Measurements from ENCODE around the gene TLX1. TPM values are rescaled to one million over a fixed set of nuclear protein-coding genes. Genes with fewer than 3 reads are reported as not detected.

TLX1 gene
- polyA plus RNA-seq, 1 donor (not counting 4 experiments of a cell fraction or from before 2014, with no cell fraction given) = not detected

DNA sequence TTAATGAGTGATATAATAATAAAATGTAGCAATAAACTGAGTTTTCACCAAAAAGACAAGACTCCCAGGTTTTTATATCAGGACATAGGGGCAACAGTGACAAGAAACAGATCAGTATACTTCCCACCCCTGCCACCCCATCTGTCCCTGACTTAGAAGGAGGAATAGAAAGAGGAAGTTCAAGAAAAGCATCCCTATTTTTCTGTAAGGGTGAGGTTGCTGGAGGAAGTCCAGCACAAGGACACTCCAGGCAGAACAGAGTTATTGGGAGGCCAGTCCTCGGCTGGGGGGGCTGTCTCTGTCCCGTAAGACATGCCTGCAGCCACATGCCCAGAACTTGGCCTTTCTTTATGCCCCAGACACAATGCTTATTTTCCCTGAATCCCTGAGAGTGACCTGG, 16.5 kb upstream of the TLX1 start:
- no peak for TF ChIP-seq EZH2 (IDR thresholded peaks at IDR 0.05; ENCODE audit: low read length)
- TF ChIP-seq, protein P1, sequence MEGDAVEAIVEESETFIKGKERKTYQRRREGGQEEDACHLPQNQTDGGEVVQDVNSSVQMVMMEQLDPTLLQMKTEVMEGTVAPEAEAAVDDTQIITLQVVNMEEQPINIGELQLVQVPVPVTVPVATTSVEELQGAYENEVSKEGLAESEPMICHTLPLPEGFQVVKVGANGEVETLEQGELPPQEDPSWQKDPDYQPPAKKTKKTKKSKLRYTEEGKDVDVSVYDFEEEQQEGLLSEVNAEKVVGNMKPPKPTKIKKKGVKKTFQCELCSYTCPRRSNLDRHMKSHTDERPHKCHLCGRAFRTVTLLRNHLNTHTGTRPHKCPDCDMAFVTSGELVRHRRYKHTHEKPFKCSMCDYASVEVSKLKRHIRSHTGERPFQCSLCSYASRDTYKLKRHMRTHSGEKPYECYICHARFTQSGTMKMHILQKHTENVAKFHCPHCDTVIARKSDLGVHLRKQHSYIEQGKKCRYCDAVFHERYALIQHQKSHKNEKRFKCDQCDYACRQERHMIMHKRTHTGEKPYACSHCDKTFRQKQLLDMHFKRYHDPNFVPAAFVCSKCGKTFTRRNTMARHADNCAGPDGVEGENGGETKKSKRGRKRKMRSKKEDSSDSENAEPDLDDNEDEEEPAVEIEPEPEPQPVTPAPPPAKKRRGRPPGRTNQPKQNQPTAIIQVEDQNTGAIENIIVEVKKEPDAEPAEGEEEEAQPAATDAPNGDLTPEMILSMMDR (optimal IDR thresholded peaks at IDR 0.05 in 1 of 3, IDR thresholded peaks at IDR 0.05 in 1 of 3, conservative IDR thresholded peaks at IDR 0.05 in 1 of 3; ENCODE audit: extremely low read depth in 1 of 3, insufficient read depth in 2 of 3, low read length in 3 of 3) = no peak
- no peak overlapping the region for H2AFZ ChIP-seq (ENCODE audit: control insufficient read depth, low read length)
- no peaks in the 10 kb centered on the region for H3K36me3 ChIP-seq (ENCODE audit: control insufficient read depth in 2 of 2, extremely low read depth in 1 of 2, insufficient read depth in 2 of 2, low read length in 2 of 2)
- H3K27ac ChIP-seq (ENCODE audit: control insufficient read depth, insufficient read depth, low read length) = no peak overlapping the region
- no peaks in the 10 kb centered on the region for H3K79me2 ChIP-seq (ENCODE audit: control insufficient read depth, insufficient read depth, low read length)
- no peak overlapping the region for H3K4me2 ChIP-seq (ENCODE audit: control insufficient read depth, extremely low read depth, insufficient read depth, low read depth, low read length)
- no peaks in the 10 kb centered on the region for H4K20me1 ChIP-seq (ENCODE audit: control insufficient read depth, extremely low read depth, insufficient read depth, low read length)
- DNase-seq (ENCODE audit: low read depth, low spot score) = no peak
- no peak overlapping the region for H3K4me3 ChIP-seq (ENCODE audit: control insufficient read depth in 2 of 3, extremely low read depth in 1 of 3, insufficient read depth in 2 of 3, low read depth in 1 of 3, low read length in 3 of 3)
- H3K4me1 ChIP-seq (ENCODE audit: control insufficient read depth, extremely low read depth, insufficient read depth, low read length) = peaks cover 6% of the 10 kb centered on the region
- dilution Hi-C loops (cut with MboI; ENCODE audit: extremely low pct_ligation_motif_present, low sequenced_read_pairs) = no loop called here
- H3K9ac ChIP-seq (ENCODE audit: control insufficient read depth, extremely low read depth, insufficient read depth, low read length) = no peak overlapping the region
- no peaks in the 10 kb centered on the region for H3K9me1 ChIP-seq (ENCODE audit: control insufficient read depth, extremely low read depth, insufficient read depth, low read length)
- FAIRE-seq = no peak
- peaks cover 24% of the 10 kb centered on the region for H3K27me3 ChIP-seq (ENCODE audit: control insufficient read depth, extremely low read depth, insufficient read depth, low read length)
- H3K9me3 ChIP-seq (ENCODE audit: control insufficient read depth, low read depth, low read length) = no peaks in the 10 kb centered on the region

DNA sequence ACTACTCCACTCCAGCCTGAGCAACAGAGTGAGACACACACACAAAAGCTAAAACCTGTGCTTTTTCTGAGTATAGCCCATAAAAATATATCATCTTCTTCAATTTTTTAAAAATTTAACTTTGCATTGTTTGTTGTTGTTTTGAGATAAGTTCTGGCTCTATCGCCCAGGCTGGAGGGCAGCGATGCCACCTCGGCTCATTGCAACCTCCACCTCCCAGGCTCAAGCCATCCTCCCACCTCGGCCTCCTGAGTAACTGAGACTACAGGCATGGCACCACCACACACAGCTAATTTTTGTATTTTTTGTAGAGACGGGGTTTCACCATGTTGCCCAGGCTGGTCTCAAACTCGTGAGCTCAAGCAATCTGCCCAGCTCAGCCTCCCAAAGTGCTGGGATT, 14.3 kb upstream of the TLX1 start:
- Histone ChIP-seq H2AFZ (ENCODE audit: control insufficient read depth, low read length) (no peak overlapping the region), H3K27me3 (ENCODE audit: control insufficient read depth, extremely low read depth, insufficient read depth, low read length) (peaks cover 34% of the 10 kb centered on the region), H3K9me3 (ENCODE audit: control insufficient read depth, low read depth, low read length) (no peaks in the 10 kb centered on the region), H3K9ac (ENCODE audit: control insufficient read depth, extremely low read depth, insufficient read depth, low read length) (no peak overlapping the region), H3K4me1 (ENCODE audit: control insufficient read depth, extremely low read depth, insufficient read depth, low read length) (peaks cover 9% of the 10 kb centered on the region), H3K27ac (ENCODE audit: control insufficient read depth, insufficient read depth, low read length) (no peak overlapping the region), H4K20me1 (ENCODE audit: control insufficient read depth, extremely low read depth, insufficient read depth, low read length) (no peaks in the 10 kb centered on the region), H3K79me2 (ENCODE audit: control insufficient read depth, insufficient read depth, low read length) (no peaks in the 10 kb centered on the region), H3K4me3 (ENCODE audit: control insufficient read depth in 2 of 3, extremely low read depth in 1 of 3, insufficient read depth in 2 of 3, low read depth in 1 of 3, low read length in 3 of 3) (no peak overlapping the region), H3K36me3 (ENCODE audit: control insufficient read depth in 2 of 2, extremely low read depth in 1 of 2, insufficient read depth in 2 of 2, low read length in 2 of 2) (no peaks in the 10 kb centered on the region), H3K9me1 (ENCODE audit: control insufficient read depth, extremely low read depth, insufficient read depth, low read length) (no peaks in the 10 kb centered on the region), H3K4me2 (ENCODE audit: control insufficient read depth, extremely low read depth, insufficient read depth, low read depth, low read length) (no peak overlapping the region)
- dilution Hi-C loops (cut with MboI; ENCODE audit: extremely low pct_ligation_motif_present, low sequenced_read_pairs) = no loop called here
- no peak for FAIRE-seq
- TF ChIP-seq, protein P1 (optimal IDR thresholded peaks at IDR 0.05 in 1 of 3, IDR thresholded peaks at IDR 0.05 in 1 of 3, conservative IDR thresholded peaks at IDR 0.05 in 1 of 3; ENCODE audit: extremely low read depth in 1 of 3, insufficient read depth in 2 of 3, low read length in 3 of 3) = no peak
- TF ChIP-seq EZH2 (IDR thresholded peaks at IDR 0.05; ENCODE audit: low read length) = no peak
- DNase-seq (ENCODE audit: low read depth, low spot score) = no peak

Measured in keratinocyte (primary cell).